Muscle of back (tissue), 13 donors: ENCODE data around the gene PTGES3L. TPM values are rescaled to one million over a fixed set of nuclear protein-coding genes. Genes with fewer than 3 reads are reported as not detected.

ENCODE experiments used
- DNase-seq, 3 donors: peaks; one replicate each; pipeline versions ENCODE4 v3.0.0 to v3.0.0-alpha.2; 2013
- long read RNA-seq, 9 donors: transcript quantifications; one replicate each; lab custom pipeline, GENCODE V29; 2026
- polyA plus RNA-seq, 10 donors: library from polyadenylated mRNA; unstranded; fragments of 120-200 nt; gene quantifications; one replicate each; pipeline ENCODE4 v1.2.1, GENCODE V29; 2013; ENCODE audit not compliant: insufficient read length in 10 of 10

PTGES3L gene
- polyA plus RNA-seq: 10 to 100 TPM; 46.0 to 82.2 (median 70.7) TPM
- long read RNA-seq, donor 1, transcript PTGES3L-206 (7 exons, 855 nt): major isoform, 10 of 54 reads
- long read RNA-seq, donor 1, partial matches to known transcripts: 40 of 54 reads
- long read RNA-seq, donor 1, other reads (novel, unspliced or antisense): 0 of 54 reads
- long read RNA-seq, donor 2, transcript PTGES3L-206 (7 exons, 855 nt): major isoform, 9 of 20 reads
- long read RNA-seq, donor 2, partial matches to known transcripts: 7 of 20 reads
- long read RNA-seq, donor 2, other reads (novel, unspliced or antisense): 0 of 20 reads
- long read RNA-seq, donor 3: 0 reads
- long read RNA-seq, donor 4, transcript PTGES3L-206 (7 exons, 855 nt): major isoform, 10 of 18 reads
- long read RNA-seq, donor 4, partial matches to known transcripts: 5 of 18 reads
- long read RNA-seq, donor 4, other reads (novel, unspliced or antisense): 0 of 18 reads
- long read RNA-seq, donor 5, transcript PTGES3L-206 (7 exons, 855 nt): major isoform, 15 of 23 reads
- long read RNA-seq, donor 5, transcript PTGES3L-205 (3 exons, 748 nt): minor isoform, 5 of 23 reads
- long read RNA-seq, donor 5, partial matches to known transcripts: 0 of 23 reads
- long read RNA-seq, donor 5, other reads (novel, unspliced or antisense): 0 of 23 reads
- long read RNA-seq, donor 6, transcript PTGES3L-206 (7 exons, 855 nt): major isoform, 9 of 12 reads
- long read RNA-seq, donor 6, partial matches to known transcripts: 0 of 12 reads
- long read RNA-seq, donor 6, other reads (novel, unspliced or antisense): 0 of 12 reads
- long read RNA-seq, donor 7, transcript PTGES3L-206 (7 exons, 855 nt): major isoform, 6 of 30 reads
- long read RNA-seq, donor 7, partial matches to known transcripts: 22 of 30 reads
- long read RNA-seq, donor 7, other reads (novel, unspliced or antisense): 0 of 30 reads
- long read RNA-seq, donor 8, partial matches to known transcripts: 10 of 14 reads
- long read RNA-seq, donor 8, other reads (novel, unspliced or antisense): 0 of 14 reads
- long read RNA-seq, donor 9, partial matches to known transcripts: 0 of 1 reads
- long read RNA-seq, donor 9, other reads (novel, unspliced or antisense): 0 of 1 reads

GRCh38 chr17:42979511-42980273, at the start of gene PTGES3L:
TSS of gene PTGES3L (minus strand) at chr17:42980080. CDS start at chr17:42980053, 27 bp downstream.
- peak; percentile 58 to 77 (median 73) for DNase-seq

- no peak for DNase-seq
These were observed 48.5 kb upstream of the PTGES3L start for GRCh38 chr17:43028221-43028861.

GRCh38 chr17:43027091-43028032, 47.5 kb upstream of the PTGES3L start:
- DNase-seq: no peak

GRCh38 chr17:43026595-43026994, 46.7 kb upstream of the PTGES3L start:
- no peak for DNase-seq

GRCh38 chr17:43025766-43026537, 46.1 kb upstream of the PTGES3L start:
- no peak for DNase-seq

- no peak for DNase-seq
These were observed 45.4 kb upstream of the PTGES3L start for GRCh38 chr17:43025290-43025657.

GRCh38 chr17:43024407-43025289, 44.8 kb upstream of the PTGES3L start, which contains the start of gene RND2:
TSS of gene RND2 (plus strand) at chr17:43025231. CDS start at chr17:43025348, 117 bp downstream.
- peak; percentile 93 to 97 (median 93) for DNase-seq

GRCh38 chr17:43021741-43022512, 42.0 kb upstream of the PTGES3L start, which contains the start of gene VAT1:
TSS of gene VAT1 (minus strand) at chr17:43022385. CDS start at chr17:43022322, 63 bp downstream.
- DNase-seq: peak; percentile 75 to 96 (median 91)

- peak; percentile 62 to 89 (median 73) for DNase-seq
These were observed 41.2 kb upstream of the PTGES3L start for GRCh38 chr17:43020789-43021740.

GRCh38 chr17:43020030-43020621, 40.2 kb upstream of the PTGES3L start:
- peak in 2 of 3 donors; percentile 28 to 71 for DNase-seq

GRCh38 chr17:43019418-43019817, 39.5 kb upstream of the PTGES3L start:
- DNase-seq: no peak

GRCh38 chr17:43018932-43019331, 39.1 kb upstream of the PTGES3L start:
- no peak for DNase-seq

GRCh38 chr17:43018008-43018853, 38.4 kb upstream of the PTGES3L start:
- DNase-seq: no peak

GRCh38 chr17:43016216-43016615, 36.3 kb upstream of the PTGES3L start:
- DNase-seq: no peak
